ENCODE measurements around the gene PACS1. TPM values are rescaled to one million over a fixed set of nuclear protein-coding genes. Genes with fewer than 3 reads are reported as not detected.
"Not testable (repeated sequence)": the region's sequence is repeated elsewhere in the genome, so short reads cannot be mapped to it uniquely, and the experiment has no call there.

The PACS1 gene
- total RNA-seq, 2 experiments from 2014 or later, result 179 to 183 TPM

DNA sequence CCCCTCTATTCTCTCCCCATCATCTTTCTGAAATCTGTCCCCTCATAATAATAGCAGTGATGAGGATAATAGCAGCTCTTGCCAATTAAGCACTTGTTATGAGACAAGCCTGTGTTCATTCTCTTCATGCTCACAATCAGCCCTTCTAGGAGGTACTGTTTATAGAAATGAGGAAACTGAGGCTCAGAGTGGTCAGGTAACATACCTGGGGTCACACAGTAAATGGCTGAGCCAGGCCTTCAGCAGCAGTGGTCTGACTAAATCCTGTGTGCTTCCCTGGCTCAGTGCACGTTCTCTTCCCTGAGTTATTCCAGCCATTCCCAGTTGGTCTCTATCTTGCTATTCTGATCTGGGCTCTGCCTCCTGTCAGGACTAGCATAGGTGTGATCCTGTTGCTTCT is 204.1 kb downstream of the PACS1 start:
- Mint-ChIP-seq H3K4me1 (ENCODE audit: low read depth) (peaks cover 36% of the 10 kb centered on the region), H3K27me3 (no peaks in the 10 kb centered on the region), H3K9me3 (no peaks in the 10 kb centered on the region), H3K4me3 (peak overlapping the region; percentile 38), H3K36me3 (ENCODE audit: low read depth) (peaks cover 69% of the 10 kb centered on the region), H3K27ac (no peak overlapping the region)
- intact Hi-C loops (cut with DNase I, micrococcal nuclease), result no loop called here
- TF ChIP-seq CTCF (IDR thresholded peaks at IDR 0.05), result no peak
- ChIA-PET POLR2A (no interaction called here), CTCF (interaction anchor here (1.7 kb wide), 1 partner anchor 8 kb away, joined by 6 read pairs; no protein-coding TSS in a partner anchor)
- H3K27ac ChIP-seq (ENCODE audit: low read depth in 1 of 2, low read length in 2 of 2), result no peak overlapping the region
- no peak overlapping the region for H3K4me3 ChIP-seq (ENCODE audit: low read length)
- no peaks in the 10 kb centered on the region for H3K27me3 ChIP-seq (ENCODE audit: control insufficient read depth in 1 of 2, insufficient read depth in 2 of 2, low read length in 2 of 2)
- DNase-seq (no peak), ATAC-seq (ENCODE audit: poor library complexity) (no peak)
- peaks cover 54% of the 10 kb centered on the region for H3K36me3 ChIP-seq (ENCODE audit: insufficient read depth, low read length)
- H3K9me3 ChIP-seq (ENCODE audit: control insufficient read depth in 1 of 2, insufficient read depth in 1 of 2, low read length in 2 of 2), result no peaks in the 10 kb centered on the region
- H3K4me1 ChIP-seq (ENCODE audit: insufficient read depth, low read length), result peaks cover 55% of the 10 kb centered on the region

- no peak for ATAC-seq (ENCODE audit: poor library complexity)
- H3K4me1 ChIP-seq (ENCODE audit: insufficient read depth, low read length), result peaks cover 51% of the 10 kb centered on the region
- no peaks in the 10 kb centered on the region for H3K27me3 ChIP-seq (ENCODE audit: control insufficient read depth in 1 of 2, insufficient read depth in 2 of 2, low read length in 2 of 2)
- no peak overlapping the region for H3K4me3 ChIP-seq (ENCODE audit: low read length)
- H3K27ac ChIP-seq (ENCODE audit: low read depth in 1 of 2, low read length in 2 of 2), result no peak overlapping the region
- no peak for DNase-seq
- no peaks in the 10 kb centered on the region for H3K27me3 Mint-ChIP-seq
- H3K4me3 Mint-ChIP-seq, result no peak overlapping the region
- no peaks in the 10 kb centered on the region for H3K9me3 ChIP-seq (ENCODE audit: control insufficient read depth in 1 of 2, insufficient read depth in 1 of 2, low read length in 2 of 2)
- H3K36me3 Mint-ChIP-seq (ENCODE audit: low read depth), result peaks cover 63% of the 10 kb centered on the region
- intact Hi-C loops (cut with DNase I, micrococcal nuclease), result no loop called here
- TF ChIP-seq CTCF (IDR thresholded peaks at IDR 0.05), result no peak
- ChIA-PET CTCF (no interaction called here), POLR2A (no interaction called here)
- peaks cover 53% of the 10 kb centered on the region for H3K36me3 ChIP-seq (ENCODE audit: insufficient read depth, low read length)
- H3K27ac Mint-ChIP-seq, result no peak overlapping the region
- H3K9me3 Mint-ChIP-seq, result no peaks in the 10 kb centered on the region
- peaks cover 30% of the 10 kb centered on the region for H3K4me1 Mint-ChIP-seq (ENCODE audit: low read depth)
Measured at GRCh38 chr11:66275396-66275795, 205.3 kb downstream of the PACS1 start.

DNA sequence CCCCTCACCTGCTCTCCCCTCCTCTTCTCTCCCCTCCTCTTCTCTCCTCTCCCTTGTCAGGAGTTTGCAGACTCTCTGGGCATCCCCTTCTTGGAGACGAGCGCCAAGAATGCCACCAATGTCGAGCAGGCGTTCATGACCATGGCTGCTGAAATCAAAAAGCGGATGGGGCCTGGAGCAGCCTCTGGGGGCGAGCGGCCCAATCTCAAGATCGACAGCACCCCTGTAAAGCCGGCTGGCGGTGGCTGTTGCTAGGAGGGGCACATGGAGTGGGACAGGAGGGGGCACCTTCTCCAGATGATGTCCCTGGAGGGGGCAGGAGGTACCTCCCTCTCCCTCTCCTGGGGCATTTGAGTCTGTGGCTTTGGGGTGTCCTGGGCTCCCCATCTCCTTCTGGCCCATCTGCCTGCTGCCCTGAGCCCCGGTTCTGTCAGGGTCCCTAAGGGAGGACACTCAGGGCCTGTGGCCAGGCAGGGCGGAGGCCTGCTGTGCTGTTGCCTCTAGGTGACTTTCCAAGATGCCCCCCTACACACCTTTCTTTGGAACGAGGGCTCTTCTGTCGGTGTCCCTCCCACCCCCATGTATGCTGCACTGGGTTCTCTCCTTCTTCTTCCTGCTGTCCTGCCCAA is 206.0 kb downstream of the PACS1 start:
- Mint-ChIP-seq H3K4me3 (no peak overlapping the region), H3K27me3 (no peaks in the 10 kb centered on the region), H3K36me3 (ENCODE audit: low read depth) (peaks cover 58% of the 10 kb centered on the region), H3K4me1 (ENCODE audit: low read depth) (peaks cover 27% of the 10 kb centered on the region), H3K27ac (no peak overlapping the region), H3K9me3 (no peaks in the 10 kb centered on the region)
- Histone ChIP-seq H3K4me3 (ENCODE audit: low read length) (no peak overlapping the region), H3K9me3 (ENCODE audit: control insufficient read depth in 1 of 2, insufficient read depth in 1 of 2, low read length in 2 of 2) (no peaks in the 10 kb centered on the region), H3K27ac (ENCODE audit: low read depth in 1 of 2, low read length in 2 of 2) (no peak overlapping the region), H3K27me3 (ENCODE audit: control insufficient read depth in 1 of 2, insufficient read depth in 2 of 2, low read length in 2 of 2) (no peaks in the 10 kb centered on the region), H3K4me1 (ENCODE audit: insufficient read depth, low read length) (peaks cover 44% of the 10 kb centered on the region), H3K36me3 (ENCODE audit: insufficient read depth, low read length) (peaks cover 49% of the 10 kb centered on the region)
- no peak for TF ChIP-seq CTCF (IDR thresholded peaks at IDR 0.05)
- ATAC-seq (ENCODE audit: poor library complexity), result no peak
- intact Hi-C loops (cut with DNase I, micrococcal nuclease), result no loop called here
- DNase-seq, result no peak
- ChIA-PET POLR2A (no interaction called here), CTCF (no interaction called here)

- H3K27ac Mint-ChIP-seq; ATAC-seq (ENCODE audit: poor library complexity); intact Hi-C loops (cut with DNase I, micrococcal nuclease); DNase-seq; H3K9me3 Mint-ChIP-seq; H3K27me3 ChIP-seq (ENCODE audit: control insufficient read depth in 1 of 2, insufficient read depth in 2 of 2, low read length in 2 of 2); H3K9me3 ChIP-seq (ENCODE audit: control insufficient read depth in 1 of 2, insufficient read depth in 1 of 2, low read length in 2 of 2); POLR2A ChIA-PET; H3K27me3 Mint-ChIP-seq; H3K4me3 ChIP-seq (ENCODE audit: low read length); CTCF ChIA-PET; H3K27ac ChIP-seq (ENCODE audit: low read depth in 1 of 2, low read length in 2 of 2): not testable (repeated sequence)
- H3K4me1 ChIP-seq (ENCODE audit: insufficient read depth, low read length), result peaks cover 45% of the 10 kb centered on the region
- Mint-ChIP-seq H3K4me1 (ENCODE audit: low read depth) (peaks cover 32% of the 10 kb centered on the region), H3K4me3 (peak overlapping the region; percentile 42), H3K36me3 (ENCODE audit: low read depth) (peaks cover 56% of the 10 kb centered on the region)
- H3K36me3 ChIP-seq (ENCODE audit: insufficient read depth, low read length), result peaks cover 49% of the 10 kb centered on the region
Measured at GRCh38 chr11:66276619-66277018, 206.5 kb downstream of the PACS1 start.

DNA sequence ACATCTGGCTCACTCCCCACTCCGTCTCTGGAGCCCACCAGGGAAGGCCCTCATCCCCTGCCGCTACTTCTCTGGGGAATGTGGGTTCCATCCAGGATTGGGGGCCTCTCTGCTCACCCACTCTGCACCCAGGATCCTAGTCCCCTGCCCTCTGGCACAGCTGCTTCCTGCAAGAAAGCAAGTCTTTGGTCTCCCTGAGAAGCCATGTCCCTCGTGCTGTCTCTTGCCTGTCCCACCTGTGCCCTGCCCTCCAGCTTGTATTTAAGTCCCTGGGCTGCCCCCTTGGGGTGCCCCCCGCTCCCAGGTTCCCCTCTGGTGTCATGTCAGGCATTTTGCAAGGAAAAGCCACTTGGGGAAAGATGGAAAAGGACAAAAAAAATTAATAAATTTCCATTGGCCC is 207.0 kb downstream of the PACS1 start:
- Mint-ChIP-seq H3K4me1 (ENCODE audit: low read depth) (peaks cover 37% of the 10 kb centered on the region), H3K36me3 (ENCODE audit: low read depth) (peaks cover 51% of the 10 kb centered on the region), H3K4me3 (peak overlapping the region; percentile 42)
- H3K4me3 ChIP-seq (ENCODE audit: low read length); H3K27me3 ChIP-seq (ENCODE audit: control insufficient read depth in 1 of 2, insufficient read depth in 2 of 2, low read length in 2 of 2); H3K27ac Mint-ChIP-seq; ATAC-seq (ENCODE audit: poor library complexity); H3K27me3 Mint-ChIP-seq; H3K9me3 Mint-ChIP-seq; DNase-seq; intact Hi-C loops (cut with DNase I, micrococcal nuclease); H3K27ac ChIP-seq (ENCODE audit: low read depth in 1 of 2, low read length in 2 of 2); H3K9me3 ChIP-seq (ENCODE audit: control insufficient read depth in 1 of 2, insufficient read depth in 1 of 2, low read length in 2 of 2): not testable (repeated sequence)
- H3K4me1 ChIP-seq (ENCODE audit: insufficient read depth, low read length), result peaks cover 45% of the 10 kb centered on the region
- POLR2A ChIA-PET, result interaction anchor here (6.5 kb wide), 1 partner anchor 8 kb away, joined by 34 read pairs; the partner anchor contains the start of gene RAB1B
- peaks cover 44% of the 10 kb centered on the region for H3K36me3 ChIP-seq (ENCODE audit: insufficient read depth, low read length)
- CTCF ChIA-PET, result interaction anchor here (1.0 kb wide), 1 partner anchor 54 kb away, joined by 6 read pairs; no protein-coding TSS in a partner anchor

All from CD4-positive, alpha-beta T cell (primary cell).